ENCODE measurements around the gene DIAPH1.

DNA sequence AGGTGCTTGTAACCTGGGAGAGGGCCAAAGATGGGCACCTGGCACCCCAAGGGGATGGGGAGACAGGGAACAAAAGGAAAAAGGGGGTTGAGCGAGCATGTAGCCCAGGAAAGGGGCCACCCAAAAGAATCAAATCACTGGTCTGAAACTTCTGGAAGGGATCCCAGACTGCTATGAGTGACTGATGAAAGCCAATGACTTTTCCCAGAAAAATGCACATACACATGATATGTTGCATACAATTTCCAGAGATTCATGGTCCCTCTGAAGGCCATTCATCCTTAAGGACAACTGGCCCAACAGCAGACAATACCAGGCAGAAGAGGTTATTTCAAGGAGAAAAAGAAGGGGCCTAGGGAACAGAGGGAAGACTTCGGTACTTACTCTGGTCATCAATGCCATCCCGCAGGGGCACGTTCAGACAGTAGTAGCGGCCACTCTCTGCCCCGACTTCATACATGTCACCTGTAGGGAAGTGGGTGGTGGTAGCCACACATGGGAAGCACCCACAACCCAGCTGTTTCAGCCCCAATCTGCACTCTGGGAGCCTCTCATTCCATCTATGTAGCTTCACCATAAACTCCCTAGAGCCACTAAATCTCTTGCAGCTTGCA is 9.5 kb upstream of the DIAPH1 start:
- TF ChIP-seq, protein P1, sequence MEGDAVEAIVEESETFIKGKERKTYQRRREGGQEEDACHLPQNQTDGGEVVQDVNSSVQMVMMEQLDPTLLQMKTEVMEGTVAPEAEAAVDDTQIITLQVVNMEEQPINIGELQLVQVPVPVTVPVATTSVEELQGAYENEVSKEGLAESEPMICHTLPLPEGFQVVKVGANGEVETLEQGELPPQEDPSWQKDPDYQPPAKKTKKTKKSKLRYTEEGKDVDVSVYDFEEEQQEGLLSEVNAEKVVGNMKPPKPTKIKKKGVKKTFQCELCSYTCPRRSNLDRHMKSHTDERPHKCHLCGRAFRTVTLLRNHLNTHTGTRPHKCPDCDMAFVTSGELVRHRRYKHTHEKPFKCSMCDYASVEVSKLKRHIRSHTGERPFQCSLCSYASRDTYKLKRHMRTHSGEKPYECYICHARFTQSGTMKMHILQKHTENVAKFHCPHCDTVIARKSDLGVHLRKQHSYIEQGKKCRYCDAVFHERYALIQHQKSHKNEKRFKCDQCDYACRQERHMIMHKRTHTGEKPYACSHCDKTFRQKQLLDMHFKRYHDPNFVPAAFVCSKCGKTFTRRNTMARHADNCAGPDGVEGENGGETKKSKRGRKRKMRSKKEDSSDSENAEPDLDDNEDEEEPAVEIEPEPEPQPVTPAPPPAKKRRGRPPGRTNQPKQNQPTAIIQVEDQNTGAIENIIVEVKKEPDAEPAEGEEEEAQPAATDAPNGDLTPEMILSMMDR (IDR thresholded peaks at IDR 0.05), result no peak
- no peak for TF ChIP-seq POLR2A (IDR thresholded peaks at IDR 0.05)
